ENCODE data around the gene RELA. TPM values are rescaled to one million over a fixed set of nuclear protein-coding genes. Genes with fewer than 3 reads are reported as not detected.

The RELA gene
- total RNA-seq, 1 donor: 31.8 TPM

DNA sequence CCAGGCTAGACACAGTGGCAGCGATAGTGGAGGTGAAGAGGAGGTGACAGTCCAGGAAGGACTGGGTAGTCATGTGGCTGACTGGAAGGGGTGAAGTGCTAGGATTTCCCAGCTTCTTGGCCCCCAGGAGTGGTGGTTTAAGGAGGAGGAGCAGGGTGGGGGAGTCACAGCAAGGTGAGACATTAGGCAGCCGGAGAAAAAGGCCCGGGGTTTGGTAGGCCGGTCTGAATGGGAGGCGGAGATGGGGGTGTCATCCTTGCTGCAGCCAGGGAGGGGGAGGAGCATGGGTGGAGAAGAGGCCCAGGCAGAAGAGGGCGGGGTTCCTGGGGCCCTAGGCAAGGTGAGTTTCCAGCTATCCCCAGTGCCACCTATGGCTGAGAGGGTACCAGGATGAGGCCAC, 18.7 kb downstream of the RELA start:
- Histone ChIP-seq H3K9me3 (ENCODE audit: low read depth, low read length) (no peaks in the 10 kb centered on the region), H3K4me3 (ENCODE audit: insufficient read depth, low read length) (no peak overlapping the region), H3K4me1 (ENCODE audit: insufficient read depth, low read length) (peaks cover 7% of the 10 kb centered on the region), H3K27me3 (ENCODE audit: insufficient read depth, low read length) (no peaks in the 10 kb centered on the region), H3K79me2 (ENCODE audit: insufficient read depth, low read length) (peaks cover 3% of the 10 kb centered on the region), H2AFZ (ENCODE audit: low read length) (no peak overlapping the region), H3K4me2 (ENCODE audit: insufficient read depth, low read length) (no peak overlapping the region), H3K27ac (ENCODE audit: low read depth, low read length) (no peak overlapping the region), H4K20me1 (ENCODE audit: insufficient read depth, low read length) (peaks cover 3% of the 10 kb centered on the region), H3K36me3 (ENCODE audit: insufficient read depth, low read length) (no peaks in the 10 kb centered on the region)
- TF ChIP-seq, protein P1, sequence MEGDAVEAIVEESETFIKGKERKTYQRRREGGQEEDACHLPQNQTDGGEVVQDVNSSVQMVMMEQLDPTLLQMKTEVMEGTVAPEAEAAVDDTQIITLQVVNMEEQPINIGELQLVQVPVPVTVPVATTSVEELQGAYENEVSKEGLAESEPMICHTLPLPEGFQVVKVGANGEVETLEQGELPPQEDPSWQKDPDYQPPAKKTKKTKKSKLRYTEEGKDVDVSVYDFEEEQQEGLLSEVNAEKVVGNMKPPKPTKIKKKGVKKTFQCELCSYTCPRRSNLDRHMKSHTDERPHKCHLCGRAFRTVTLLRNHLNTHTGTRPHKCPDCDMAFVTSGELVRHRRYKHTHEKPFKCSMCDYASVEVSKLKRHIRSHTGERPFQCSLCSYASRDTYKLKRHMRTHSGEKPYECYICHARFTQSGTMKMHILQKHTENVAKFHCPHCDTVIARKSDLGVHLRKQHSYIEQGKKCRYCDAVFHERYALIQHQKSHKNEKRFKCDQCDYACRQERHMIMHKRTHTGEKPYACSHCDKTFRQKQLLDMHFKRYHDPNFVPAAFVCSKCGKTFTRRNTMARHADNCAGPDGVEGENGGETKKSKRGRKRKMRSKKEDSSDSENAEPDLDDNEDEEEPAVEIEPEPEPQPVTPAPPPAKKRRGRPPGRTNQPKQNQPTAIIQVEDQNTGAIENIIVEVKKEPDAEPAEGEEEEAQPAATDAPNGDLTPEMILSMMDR (IDR thresholded peaks at IDR 0.05; ENCODE audit: extremely low read depth, low read depth, low read length): no peak
- no peak for DNase-seq (ENCODE audit: insufficient read length, low spot score, missing footprints)

DNA sequence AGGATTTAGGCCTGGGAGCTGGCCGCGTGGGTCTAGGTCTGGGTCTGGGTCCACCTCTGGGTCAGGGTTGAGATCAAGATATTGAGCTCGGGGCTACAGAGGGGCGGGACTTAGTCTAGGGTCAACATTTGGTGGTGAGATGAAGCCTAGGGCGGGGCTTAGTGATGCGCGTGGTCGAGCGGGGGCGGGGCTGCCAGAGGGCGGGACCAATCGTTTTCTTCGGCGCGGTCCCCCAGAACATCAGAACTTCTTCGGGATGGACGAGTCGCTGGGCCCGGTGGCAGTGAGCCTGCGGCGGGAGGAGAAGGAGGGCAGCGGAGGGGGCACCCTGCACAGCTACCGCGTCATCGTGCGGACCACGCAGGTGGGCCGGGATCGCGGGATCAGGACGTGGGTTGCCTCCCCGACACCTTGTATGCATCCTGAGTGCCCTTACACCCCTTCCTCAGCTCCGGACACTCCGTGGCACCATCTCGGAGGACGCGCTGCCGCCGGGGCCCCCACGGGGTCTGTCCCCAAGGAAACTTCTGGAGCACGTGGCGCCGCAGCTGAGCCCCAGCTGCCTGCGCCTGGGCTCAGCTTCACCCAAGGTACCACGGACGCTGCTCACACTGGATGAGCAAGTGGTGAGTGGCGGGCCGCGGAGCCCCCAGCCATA, 20.6 kb downstream of the RELA start:
- Histone ChIP-seq H3K36me3 (ENCODE audit: insufficient read depth, low read length) (peaks cover 4% of the 10 kb centered on the region), H3K4me2 (ENCODE audit: insufficient read depth, low read length) (no peak overlapping the region), H3K27ac (ENCODE audit: low read depth, low read length) (no peak overlapping the region), H3K27me3 (ENCODE audit: insufficient read depth, low read length) (no peaks in the 10 kb centered on the region), H3K4me3 (ENCODE audit: insufficient read depth, low read length) (no peak overlapping the region), H3K9me3 (ENCODE audit: low read depth, low read length) (no peaks in the 10 kb centered on the region), H3K4me1 (ENCODE audit: insufficient read depth, low read length) (peaks cover 19% of the 10 kb centered on the region), H4K20me1 (ENCODE audit: insufficient read depth, low read length) (peaks cover 12% of the 10 kb centered on the region), H3K79me2 (ENCODE audit: insufficient read depth, low read length) (peaks cover 9% of the 10 kb centered on the region), H2AFZ (ENCODE audit: low read length) (no peak overlapping the region)
- peak; percentile 81 for DNase-seq (ENCODE audit: insufficient read length, low spot score, missing footprints)
- TF ChIP-seq, protein P1 (IDR thresholded peaks at IDR 0.05; ENCODE audit: extremely low read depth, low read depth, low read length): no peak

DNA sequence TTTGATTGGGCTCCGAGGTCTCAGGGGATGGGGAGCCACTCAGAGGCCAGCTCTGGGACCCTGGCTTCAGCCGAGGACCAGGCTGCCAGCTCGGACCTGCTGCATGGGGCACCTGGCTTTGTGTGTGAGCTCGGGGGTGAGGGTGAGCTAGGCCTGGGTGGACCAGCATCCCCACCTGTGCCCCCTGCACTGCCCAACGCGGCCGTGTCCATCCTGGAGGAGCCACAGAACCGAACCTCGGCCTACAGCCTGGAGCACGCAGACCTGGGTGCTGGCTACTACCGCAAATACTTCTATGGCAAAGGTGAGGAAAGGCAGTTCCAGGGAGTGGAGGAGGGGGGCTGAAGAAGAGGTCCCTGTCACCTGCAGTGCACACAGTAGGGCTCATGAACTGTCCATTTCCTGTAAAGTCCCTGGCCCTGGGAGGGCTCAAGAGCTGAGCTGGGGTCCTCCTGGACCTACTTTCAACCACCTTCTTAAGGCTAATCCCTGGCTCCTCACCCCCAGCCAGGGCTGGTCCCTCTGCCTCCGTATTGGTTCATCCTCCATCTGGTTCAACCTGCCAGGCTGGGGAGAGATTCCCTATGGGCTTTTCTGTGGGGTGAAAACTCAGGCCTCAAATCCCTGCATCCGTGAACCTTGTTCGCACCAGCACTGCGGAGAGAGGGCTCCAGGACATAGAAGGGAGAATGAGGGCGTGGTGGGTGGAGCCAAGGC, 21.3 kb downstream of the RELA start:
- no peaks in the 10 kb centered on the region for H3K9me3 ChIP-seq (ENCODE audit: low read depth, low read length)
- no peaks in the 10 kb centered on the region for H3K27me3 ChIP-seq (ENCODE audit: insufficient read depth, low read length)
- H3K4me1 ChIP-seq (ENCODE audit: insufficient read depth, low read length): peaks cover 19% of the 10 kb centered on the region
- H4K20me1 ChIP-seq (ENCODE audit: insufficient read depth, low read length): peaks cover 16% of the 10 kb centered on the region
- no peak overlapping the region for H3K4me2 ChIP-seq (ENCODE audit: insufficient read depth, low read length)
- H3K36me3 ChIP-seq (ENCODE audit: insufficient read depth, low read length): peaks cover 11% of the 10 kb centered on the region
- peaks cover 9% of the 10 kb centered on the region for H3K79me2 ChIP-seq (ENCODE audit: insufficient read depth, low read length)
- H3K27ac ChIP-seq (ENCODE audit: low read depth, low read length): no peak overlapping the region
- H3K4me3 ChIP-seq (ENCODE audit: insufficient read depth, low read length): no peak overlapping the region
- TF ChIP-seq, protein P1 (IDR thresholded peaks at IDR 0.05; ENCODE audit: extremely low read depth, low read depth, low read length): no peak
- no peak overlapping the region for H2AFZ ChIP-seq (ENCODE audit: low read length)
- DNase-seq (ENCODE audit: insufficient read length, low spot score, missing footprints): no peak
